Activated CD4-positive, alpha-beta T cell treated with anti-CD3 and anti-CD28 coated beads for 48 hours (primary cell): ENCODE results near the gene IDI2.
"Not testable (repeated sequence)": the region's sequence is repeated elsewhere in the genome, so short reads cannot be mapped to it uniquely, and the experiment has no call there.

Experiments used
- DNase-seq: peaks from one replicate; pipeline ENCODE4 v3.0.0-alpha.2; 2020

Gene IDI2

GRCh38 chr10:1025683-1026082 lies at the start of gene IDI2:
Gene IDI2, minus strand, starts transcription at chr10:1025859. Its CDS starts 1,136 bp downstream, at chr10:1024723.
- no peak for DNase-seq

- no peak for DNase-seq
These were observed 49.2 kb upstream of the IDI2 start for GRCh38 chr10:1074748-1075308.

- no peak for DNase-seq
These were observed 48.5 kb upstream of the IDI2 start for GRCh38 chr10:1074052-1074747.

DNA sequence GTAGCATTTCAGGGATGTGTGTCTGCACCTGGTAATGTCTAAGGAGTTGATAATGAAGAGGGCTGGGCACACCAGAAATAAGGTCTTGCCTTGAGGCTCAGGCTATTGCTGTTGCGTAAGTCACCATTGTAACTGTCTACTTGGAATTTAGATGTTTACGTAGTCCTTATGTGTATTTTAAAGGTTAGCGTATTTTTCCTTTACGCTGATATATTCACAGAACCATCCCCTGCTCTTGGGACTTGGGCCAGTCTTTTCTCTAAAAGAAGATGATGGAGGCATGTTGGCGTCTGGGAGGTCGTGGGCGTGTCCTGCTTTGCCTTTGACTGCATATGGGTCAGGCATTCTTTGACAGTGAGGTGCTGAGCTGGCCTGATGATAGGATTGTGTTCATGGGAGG lies 45.3 kb upstream of the IDI2 start:
- no peak for DNase-seq

GRCh38 chr10:1068380-1069361 lies 43.0 kb upstream of the IDI2 start:
- no peak for DNase-seq

GRCh38 chr10:1066734-1067133 lies 41.1 kb upstream of the IDI2 start:
- not testable (repeated sequence) for DNase-seq

- DNase-seq, result no peak
These were observed 39.2 kb upstream of the IDI2 start for GRCh38 chr10:1064964-1065247.

DNA sequence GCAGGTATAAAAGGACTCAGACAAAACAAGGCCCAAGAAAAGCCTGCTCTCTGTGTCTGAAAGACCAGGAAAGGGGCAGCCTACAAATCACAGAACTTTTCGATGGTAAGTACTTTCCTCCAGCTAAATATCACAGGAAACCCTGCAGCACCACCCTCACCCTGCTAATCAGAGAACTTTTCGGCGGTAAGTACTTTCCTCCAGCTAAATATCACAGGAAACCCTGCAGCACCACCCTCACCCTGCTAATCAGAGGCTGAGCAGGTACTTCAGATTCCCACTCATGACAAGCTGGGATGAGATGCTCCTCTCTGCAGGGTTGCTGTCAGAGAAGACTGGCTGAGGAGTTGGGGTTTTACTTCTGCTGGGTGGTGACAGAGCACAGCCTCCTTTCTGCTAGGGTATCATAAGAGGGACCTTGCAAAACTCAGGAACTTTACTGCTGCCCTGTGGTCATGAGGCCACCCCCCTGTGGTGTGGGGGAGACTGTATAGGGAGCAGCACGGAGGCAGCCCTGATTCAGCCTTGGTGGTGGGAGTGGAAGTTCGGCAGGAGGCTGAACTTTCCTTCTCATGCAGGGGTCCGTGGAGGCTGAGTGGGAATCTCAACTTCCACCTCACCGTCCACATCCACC lies 37.7 kb upstream of the IDI2 start:
- no peak for DNase-seq

DNA sequence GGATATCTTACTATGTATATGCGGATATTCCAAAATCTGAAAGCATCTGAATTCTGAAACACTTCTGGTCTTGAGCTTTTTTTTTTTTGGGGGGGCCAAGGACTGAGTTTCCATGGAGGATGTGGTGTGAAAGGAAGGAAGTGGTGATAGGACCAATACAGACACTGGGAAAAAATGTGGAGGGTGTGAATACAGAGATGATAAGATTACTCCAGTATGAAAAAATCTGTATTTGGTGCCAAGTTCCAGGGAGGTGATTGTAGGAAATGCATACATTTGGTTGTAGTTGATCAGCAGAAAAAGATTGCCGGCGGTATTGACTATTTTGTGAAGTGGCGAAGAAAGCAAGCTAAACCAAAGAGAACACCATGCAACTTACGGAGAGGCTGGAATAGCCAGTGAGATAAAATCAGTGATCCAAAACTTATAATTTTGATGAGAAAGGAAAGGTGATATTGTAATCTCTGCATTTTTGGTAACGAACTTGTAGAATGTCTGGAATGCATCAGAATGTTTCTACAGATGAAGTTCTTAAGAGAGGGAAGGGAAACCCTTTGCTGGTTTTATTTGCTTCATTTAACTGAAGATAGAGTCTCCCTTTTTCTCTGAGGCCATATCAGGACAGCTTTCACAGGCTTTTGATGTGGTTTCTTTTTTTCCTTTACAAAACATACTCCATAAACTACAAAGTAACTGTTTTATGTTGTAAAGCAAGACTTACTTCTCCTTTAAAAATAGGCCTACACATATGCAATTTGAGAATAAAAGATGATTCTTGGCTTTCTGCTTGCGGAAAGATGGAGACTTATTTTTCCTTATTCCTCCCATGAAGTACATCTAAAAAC lies 36.5 kb upstream of the IDI2 start:
- no peak for DNase-seq

GRCh38 chr10:1059902-1060301 lies 34.2 kb upstream of the IDI2 start:
- DNase-seq, result no peak

DNA sequence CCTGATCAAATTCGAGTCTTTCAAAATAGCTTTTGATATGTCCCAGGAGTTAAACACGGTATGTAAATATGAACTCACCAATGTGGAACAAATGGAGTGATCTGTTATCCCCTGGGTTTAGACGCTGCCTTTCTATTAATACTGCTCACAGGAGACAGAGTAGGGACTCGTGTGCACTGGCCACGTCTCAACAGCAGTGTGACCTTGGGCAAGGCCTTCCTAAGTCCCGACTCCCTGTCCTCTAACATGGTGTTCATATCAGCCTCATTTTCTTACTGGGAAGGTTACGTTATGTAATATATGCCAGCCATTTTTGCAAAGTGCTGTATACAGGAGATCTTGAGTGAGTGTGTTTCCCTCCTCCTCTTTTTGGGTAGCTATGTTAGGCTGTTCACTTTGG lies 32.4 kb upstream of the IDI2 start:
- DNase-seq, result no peak

- no peak for DNase-seq
These were observed 31.5 kb upstream of the IDI2 start for GRCh38 chr10:1057106-1057657.

DNA sequence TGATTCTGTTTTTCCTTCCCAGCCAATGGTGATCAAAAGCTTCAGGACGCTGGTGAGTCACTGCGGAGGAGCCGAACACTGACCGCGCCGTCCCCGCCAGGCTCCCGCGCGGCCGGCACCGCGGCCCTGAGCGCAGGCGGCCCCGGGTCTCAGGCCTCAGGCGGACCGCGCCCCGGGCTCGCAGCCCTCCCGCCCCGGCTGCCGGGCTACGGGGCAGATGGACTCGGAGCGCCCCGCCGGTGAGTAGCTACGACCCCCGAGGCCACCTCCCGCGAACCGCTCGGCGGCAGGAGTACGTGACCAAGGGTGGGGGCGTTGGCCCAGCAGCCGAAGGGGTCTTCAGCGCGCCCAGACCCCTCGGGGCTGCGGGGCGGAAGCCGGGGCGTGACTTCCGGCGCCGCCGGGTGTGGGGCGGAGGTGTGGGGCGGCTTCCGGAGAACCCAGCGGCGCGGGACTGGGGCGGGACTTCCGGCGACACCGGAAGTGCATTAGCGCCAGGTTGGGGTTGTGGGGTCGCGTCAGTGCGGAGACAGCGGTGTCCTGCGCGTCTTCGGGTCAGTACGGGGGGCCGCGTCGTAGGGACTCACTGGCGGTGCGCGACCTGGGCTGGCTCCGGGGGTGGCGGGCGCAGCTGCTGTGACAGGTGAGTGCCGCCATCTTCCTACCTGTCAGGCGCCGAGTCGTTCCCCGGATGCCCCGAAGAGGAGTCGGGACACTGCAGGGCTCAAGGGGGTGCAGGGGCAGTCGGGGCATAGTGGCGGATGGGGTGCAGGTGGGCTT lies 30.9 kb upstream of the IDI2 start, which contains the start of gene WDR37:
WDR37 (plus strand) TSS at position 60 of the 780 bp plus-strand sequence. CDS start 15,771 bp downstream, outside the sequence.
- DNase-seq, result peak; percentile 90

- DNase-seq, result no peak
These were observed 29.0 kb upstream of the IDI2 start for GRCh38 chr10:1054684-1055083.

DNA sequence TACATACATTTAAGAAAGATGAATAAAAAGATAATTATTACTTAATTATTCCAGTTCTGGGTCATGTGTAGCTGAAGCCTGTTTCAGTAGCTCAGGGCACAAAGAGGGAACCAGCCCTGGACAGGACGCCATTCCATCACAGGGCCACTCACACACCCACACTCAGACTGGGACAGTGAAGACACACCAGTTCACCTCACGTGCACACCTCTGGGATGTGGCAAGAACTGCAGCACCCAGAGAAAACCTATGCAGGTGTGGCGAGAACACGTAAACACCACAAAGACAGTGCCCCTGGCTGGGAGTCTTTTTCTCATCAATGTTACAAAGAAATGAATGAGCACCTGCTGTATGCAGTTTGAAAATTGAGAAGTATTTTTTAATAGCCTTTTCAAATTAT lies 24.9 kb upstream of the IDI2 start:
- DNase-seq, result peak; percentile 64

DNA sequence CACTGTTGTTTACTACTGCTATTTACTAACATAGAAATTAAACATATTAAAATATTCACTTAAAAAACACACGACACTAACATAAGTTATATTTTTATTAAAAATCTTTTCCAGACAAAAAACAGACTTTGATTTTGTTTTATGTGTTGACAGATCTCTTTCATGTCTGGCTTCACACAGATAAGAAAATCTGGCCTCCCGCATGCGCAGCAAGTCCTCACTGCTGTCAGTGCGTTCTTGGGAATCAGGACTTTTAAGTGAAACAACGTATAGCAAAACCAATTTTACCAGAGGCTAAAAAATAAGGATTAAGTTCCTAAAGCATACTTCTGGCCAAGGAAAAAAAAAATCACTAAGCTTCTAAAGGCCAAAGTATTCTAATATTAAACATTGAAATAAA lies 24.5 kb upstream of the IDI2 start:
- DNase-seq, result peak; percentile 36

GRCh38 chr10:1049425-1049958 lies 23.8 kb upstream of the IDI2 start:
- no peak for DNase-seq

DNA sequence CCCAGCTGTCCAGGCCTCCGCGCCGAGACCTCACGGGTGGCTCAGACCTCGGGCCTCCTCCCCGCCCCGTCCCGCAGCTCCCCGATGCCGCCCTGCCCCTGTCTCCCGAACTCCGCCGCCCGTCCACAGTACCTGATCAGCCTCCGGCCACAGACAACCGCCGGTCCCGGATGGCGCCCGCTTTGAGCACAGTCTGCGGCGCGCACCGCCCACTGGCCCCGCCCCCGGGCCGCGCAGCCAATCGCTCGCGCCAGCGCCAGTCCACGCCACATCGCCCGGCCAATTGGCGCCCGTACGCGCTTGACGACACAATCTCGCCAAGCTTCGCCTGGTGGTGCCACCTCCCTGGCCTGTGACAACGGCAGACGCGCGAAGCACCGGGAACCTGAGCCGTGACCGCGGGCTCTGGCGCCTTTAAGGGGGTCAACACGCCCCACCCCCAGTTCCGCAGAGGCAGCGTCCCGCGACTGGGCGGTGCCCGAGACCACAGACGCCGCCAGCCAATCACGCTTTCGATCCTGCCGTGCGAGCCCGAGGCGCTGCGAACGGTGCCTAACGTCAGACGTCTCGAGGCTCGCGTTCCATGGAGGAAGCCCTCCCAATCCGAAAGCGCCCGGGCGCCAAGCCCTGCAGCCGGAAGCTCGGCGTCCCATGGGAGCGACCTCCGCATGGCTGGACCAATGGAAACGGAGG lies 23.2 kb upstream of the IDI2 start, which contains the start of gene IDI1:
IDI1 (minus strand) TSS at position 388 of the 693 bp plus-strand sequence; CDS start at position 272, 116 bp downstream.
- DNase-seq, result peak; percentile 97

DNA sequence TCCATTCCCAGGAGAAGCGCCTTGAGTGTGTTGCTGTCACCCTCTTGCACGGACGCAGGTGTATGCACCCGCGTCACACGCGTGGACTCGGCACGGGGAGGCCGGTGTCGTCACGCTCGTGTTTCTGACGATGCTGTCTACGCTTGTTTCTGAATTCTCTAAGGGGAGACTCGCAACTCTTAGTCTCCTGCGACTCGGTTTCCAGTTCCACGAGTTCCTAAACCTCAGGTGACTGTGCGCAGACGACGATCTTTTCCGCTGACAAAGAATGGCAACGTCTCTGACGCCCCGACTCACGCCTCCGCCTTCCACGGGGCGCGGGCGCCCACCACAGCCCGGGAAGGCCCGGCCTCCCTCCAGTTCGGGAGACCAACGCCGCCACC lies 22.7 kb upstream of the IDI2 start:
- DNase-seq, result no peak

- peak; percentile 49 for DNase-seq
These were observed 22.3 kb upstream of the IDI2 start for GRCh38 chr10:1047937-1048336.
